ENCODE measurements around the gene CATSPERD.
A peak's percentile ranks its signal among the peaks of the same experiment; 100 is the strongest.
"Not testable (repeated sequence)": the region's sequence is repeated elsewhere in the genome, so short reads cannot be mapped to it uniquely, and the experiment has no call there.

CATSPERD gene

DNA sequence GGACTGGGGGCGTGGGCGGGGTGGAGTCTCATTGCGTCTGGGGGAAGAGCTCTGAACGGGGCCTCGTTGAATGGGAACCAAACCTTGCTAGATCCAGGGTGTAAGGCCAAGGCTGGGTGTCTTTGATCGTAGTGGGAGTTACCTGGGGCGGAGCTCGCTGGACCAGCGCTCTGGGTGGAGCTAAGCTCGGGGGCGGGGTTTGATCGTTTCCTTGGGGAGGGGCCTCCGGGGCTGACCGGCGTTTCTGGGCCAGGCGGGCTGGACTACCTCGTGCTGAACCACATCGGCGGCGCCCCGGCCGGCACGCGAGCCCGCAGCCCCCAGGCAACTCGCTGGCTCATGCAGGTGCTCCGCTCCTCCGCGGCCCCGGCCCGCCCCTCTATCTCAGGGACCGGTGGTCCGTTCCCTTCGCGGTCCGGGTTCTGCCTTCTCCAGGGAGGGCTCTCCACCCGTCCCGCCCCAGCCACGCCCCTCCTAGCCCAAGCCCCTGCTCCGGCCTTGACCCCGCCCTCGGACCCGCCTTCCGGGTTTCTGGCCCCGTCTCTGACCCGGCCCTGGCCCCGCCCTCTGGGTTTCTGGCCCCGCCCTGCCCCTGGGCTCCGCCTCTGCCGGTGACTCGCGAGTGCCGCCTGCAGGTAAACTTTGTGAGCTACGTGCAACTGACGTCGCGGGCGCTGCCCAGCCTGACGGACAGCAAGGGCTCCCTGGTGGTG lies 33.6 kb upstream of the CATSPERD start:
- DNase-seq (ENCODE audit: low read depth): peak; percentile 100

DNA sequence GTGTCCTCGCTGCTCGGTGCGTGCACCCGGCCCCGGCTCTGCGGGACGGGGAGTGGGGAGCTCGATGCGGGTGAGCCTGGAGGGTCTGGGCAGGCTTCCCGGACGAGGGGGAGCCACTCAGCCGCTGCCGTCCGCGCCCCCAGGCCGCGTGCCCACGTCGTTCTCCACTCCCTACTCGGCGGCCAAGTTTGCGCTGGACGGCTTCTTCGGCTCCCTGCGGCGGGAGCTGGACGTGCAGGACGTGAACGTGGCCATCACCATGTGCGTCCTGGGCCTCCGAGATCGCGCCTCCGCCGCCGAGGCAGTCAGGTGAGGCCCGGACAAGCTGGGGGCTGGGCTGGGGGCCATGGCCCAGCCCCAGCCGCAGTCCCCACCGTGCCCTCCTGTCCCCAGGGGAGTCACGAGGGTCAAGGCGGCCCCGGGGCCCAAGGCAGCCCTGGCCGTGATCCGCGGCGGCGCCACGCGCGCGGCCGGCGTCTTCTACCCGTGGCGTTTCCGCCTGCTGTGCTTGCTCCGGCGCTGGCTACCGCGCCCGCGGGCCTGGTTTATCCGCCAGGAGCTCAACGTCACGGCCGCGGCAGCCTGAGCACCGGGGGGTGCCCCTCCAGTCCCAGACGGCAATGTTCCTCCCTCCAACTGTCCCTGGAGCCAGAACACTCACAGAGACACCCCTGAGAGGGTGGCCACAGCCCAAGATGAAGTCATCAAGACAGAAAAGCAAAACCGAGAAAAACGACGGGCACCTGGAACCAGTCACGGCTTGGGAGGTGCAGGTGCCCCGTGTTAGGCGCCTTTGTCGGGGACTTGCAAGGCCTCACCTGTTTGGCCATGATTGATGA lies 32.9 kb upstream of the CATSPERD start:
- DNase-seq (ENCODE audit: low read depth): no peak

DNA sequence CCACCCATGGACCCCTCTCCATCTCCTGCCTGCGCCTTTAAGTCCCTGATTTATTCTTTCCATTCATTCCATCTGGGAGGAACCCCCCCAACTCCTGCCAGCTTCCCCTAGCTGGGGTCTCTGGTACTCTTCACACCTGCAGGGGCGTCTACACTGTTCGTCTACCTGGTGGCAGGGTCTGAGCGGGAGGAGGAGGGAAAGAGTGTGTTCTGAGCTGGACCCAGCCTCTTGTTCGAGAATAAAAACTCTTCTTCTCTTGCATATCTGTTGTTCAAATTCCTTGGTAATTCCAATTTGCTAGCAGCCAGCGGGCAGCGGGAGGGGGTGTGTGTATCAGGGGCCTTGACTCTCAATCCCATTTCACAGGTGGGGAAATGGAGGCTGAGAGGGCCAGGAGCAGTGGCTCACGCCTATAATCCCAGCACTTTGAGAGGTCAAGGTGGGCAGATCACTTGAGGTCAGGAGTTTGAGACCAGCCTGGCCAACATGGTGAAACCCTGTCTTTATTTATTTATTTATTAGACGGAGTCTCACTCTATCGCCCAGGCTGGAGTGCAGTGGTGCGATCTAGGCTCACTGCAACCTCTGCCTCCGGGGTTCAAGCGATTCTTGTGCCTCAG lies 32.1 kb upstream of the CATSPERD start:
- not testable (repeated sequence) for DNase-seq (ENCODE audit: low read depth)

DNA sequence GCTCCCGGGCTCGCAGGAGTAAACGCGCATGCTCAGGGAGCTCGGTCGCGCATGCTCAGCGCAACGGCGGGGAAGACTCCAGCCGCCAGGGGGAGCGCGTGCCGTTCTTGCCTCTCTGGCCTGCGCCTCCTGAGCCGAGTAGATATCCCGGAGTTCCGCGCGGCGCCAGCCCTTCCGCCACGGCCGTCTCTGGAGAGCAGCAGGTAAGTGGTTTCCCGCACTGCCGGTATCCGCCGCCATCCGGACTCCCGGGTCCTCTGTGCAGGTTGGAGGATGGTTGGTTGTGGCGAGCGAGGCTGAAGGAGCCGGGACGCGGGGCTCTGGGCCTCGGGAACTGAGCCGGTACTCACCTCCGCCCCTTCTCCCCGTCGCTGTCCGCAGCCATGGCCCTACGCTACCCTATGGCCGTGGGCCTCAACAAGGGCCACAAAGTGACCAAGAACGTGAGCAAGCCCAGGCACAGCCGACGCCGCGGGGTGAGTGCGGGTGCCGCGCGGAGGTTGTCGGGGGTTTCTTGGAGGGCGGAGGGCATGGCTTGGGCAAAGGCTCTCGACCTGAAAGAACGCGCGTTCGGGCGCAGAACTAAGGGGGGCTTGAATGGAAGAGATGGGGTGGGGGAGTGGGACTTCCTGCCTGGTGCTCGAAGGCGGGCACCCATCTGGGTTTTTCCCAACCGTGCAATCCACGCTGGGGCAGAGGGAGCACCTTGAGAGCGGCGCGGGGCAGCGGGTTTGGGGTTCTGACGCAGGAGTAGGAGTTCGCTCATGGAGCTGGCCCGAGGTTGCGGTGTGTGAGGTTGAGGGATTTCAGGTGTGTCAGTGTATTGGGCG lies 30.1 kb upstream of the CATSPERD start, which contains the start of gene RPL36:
RPL36 (plus strand) TSS at position 171 of the 830 bp plus-strand sequence; CDS start at position 384, 213 bp downstream.
- peak; percentile 98 for DNase-seq (ENCODE audit: low read depth)

- DNase-seq (ENCODE audit: low read depth): peak; percentile 57
Observed at GRCh38 chr19:5690955-5691821, 29.2 kb upstream of the CATSPERD start.

- DNase-seq (ENCODE audit: low read depth): no peak
Observed at GRCh38 chr19:5691822-5692722, 28.4 kb upstream of the CATSPERD start.

GRCh38 chr19:5692723-5693194 lies 27.7 kb upstream of the CATSPERD start:
- no peak for DNase-seq (ENCODE audit: low read depth)

GRCh38 chr19:5693195-5694166 lies 27.0 kb upstream of the CATSPERD start:
- DNase-seq (ENCODE audit: low read depth): no peak

- no peak for DNase-seq (ENCODE audit: low read depth)
Observed at GRCh38 chr19:5694167-5694955, 26.1 kb upstream of the CATSPERD start.

DNA sequence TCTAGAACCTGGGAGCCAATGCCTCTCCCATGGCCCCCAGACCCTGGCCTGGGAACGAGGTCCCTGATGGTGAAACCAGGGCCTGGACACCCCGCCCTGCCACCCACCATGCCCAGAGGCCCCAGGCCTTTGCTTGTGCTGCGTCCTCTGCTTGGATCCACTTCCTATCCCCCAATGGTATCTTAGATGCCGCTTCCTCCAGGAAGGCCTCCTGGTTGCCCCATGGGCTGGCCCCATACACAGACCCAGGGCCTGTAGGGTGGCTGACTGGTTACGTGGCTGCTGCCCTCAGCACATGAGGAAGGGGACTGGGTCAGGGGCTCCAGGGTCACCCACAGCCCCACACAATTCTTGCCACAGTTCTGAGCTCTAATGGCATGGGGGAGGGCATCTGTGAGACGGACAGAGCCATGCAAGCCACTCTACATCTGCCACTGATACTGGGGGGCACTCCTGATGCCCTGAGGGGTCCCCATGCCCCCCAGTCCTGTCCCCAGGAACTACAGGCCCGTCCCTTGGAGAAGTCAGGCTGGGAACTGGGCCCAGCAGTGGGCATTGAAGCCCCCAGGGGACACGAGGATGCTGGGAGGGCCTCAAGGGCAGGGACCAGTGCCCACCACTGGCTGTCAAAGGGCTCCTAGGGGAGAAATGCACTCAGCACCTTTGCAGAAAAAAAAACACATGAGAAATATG lies 25.3 kb upstream of the CATSPERD start:
- DNase-seq (ENCODE audit: low read depth): no peak

GRCh38 chr19:5695649-5696195 lies 24.7 kb upstream of the CATSPERD start:
- no peak for DNase-seq (ENCODE audit: low read depth)

DNA sequence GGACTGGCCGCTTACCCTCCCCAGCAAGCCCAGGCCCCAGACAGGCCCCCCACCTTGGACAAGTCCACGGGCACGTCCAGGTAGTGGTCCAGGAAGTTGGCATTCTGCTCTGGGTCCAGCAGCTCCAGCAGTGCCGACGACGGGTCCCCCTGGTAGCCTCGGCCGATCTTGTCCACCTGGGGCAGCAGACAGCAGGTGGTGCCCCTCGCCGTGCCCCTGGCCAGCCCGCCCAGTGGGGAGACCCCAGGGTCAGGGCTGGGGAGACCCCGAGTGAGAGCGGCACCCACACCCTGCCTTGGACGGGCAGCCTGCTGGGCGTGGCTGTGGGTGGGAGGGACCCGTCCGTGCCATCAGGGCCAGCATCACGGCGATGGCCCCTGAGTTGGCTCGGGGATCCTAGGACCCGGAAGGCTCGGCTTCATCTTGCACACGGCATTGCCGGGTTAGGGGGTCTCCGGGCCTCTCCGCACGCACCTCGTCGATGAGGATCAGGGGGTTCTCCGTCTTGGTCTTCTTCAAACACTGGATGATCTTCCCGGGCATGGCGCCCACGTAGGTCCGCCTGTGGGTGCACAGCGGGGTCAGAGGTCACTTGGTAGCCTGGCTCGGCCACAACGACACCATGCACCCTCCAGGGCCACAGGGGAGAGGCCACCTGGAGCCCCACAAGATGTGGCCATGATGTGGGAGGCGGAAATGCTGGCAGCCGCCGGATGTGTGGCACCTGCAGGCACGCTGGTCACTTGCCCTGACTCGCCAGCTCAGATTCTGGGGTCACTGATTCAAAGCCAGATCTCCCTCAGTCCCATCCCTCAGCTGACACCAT lies 24.0 kb upstream of the CATSPERD start:
- DNase-seq (ENCODE audit: low read depth): no peak

- no peak for DNase-seq (ENCODE audit: low read depth)
Observed at GRCh38 chr19:5697022-5697889, 23.2 kb upstream of the CATSPERD start.

DNA sequence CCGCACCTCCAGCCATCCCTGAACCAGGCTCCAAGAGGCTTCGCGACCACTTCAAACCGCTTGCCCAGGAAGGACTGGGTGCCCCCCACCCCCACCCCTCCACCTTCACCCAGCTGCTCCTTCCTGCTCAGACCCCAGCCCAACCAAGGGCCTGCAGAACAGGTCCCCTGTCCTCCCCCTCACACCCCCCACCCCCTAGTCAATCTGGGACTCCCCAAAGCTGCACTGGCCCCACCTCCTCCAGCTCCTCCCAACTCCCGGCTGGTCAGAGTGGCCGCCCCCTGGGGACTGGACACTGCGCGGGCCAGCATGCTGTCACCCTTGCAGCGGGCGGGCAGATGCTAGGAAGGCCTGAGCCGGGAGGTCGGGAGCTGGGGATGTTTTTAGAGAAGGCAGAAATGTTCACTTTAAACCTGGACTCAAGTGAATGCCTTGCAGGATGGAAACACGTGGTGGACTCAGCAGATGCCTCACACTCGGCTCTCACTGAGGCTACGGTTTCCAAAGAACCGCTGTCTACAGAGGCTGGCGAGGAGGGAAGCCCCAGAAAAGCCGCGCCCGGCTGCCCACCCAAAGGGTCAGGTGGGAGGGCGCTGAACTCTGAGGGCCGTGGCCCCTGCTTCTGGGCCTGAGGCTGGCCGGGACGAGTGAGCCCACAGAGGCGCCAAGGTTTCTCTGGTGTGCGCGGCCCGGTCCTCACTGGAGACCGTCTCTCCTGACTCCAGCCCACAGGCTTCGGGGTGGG lies 22.4 kb upstream of the CATSPERD start:
- no peak for DNase-seq (ENCODE audit: low read depth)

Measured in stimulated activated CD8-positive, alpha-beta memory T cell treated with anti-CD3 and anti-CD28 coated beads, Interleukin-4, amount 100 ng/mL, for 24 hours (primary cell).